Pancreas (tissue), 10 donors: Measurements from ENCODE around the gene RHBDL1. TPM values are rescaled to one million over a fixed set of nuclear protein-coding genes. Genes with fewer than 3 reads are reported as not detected.
A peak's percentile ranks its signal among the peaks of the same experiment; 100 is the strongest.

Experiments used
- ATAC-seq, 4 donors: fragments of 200-7000 bp; cut with Tn5 transposase; one replicate each; pipeline versions ENCODE4 v1.8.0 to v1.9.1; 2020; ENCODE audit warnings: mild to moderate bottlenecking in 4 of 4, moderate library complexity in 4 of 4
- DNase-seq, 6 donors: peaks; one replicate each; pipeline ENCODE4 v3.0.0-alpha.2; 2020
- FAIRE-seq: peaks from 2 replicates; lab custom pipeline; 2012; peaks lifted over from hg19 to GRCh38; lab: Jason Lieb, UNC
- H3K27ac ChIP-seq, 4 donors: fragments of 200-600 bp; sonication (generic); 1 replicate in 3 of 4; 2 replicates in 1 of 4; pipeline versions ENCODE4 v1.5.0 to v1.8.0; 2020
- H3K27me3 ChIP-seq, 4 donors: fragments of 200-600 bp; one replicate each; pipeline ENCODE4 v1.8.0; 2021
- H3K36me3 ChIP-seq, 3 donors: fragments of 200-600 bp; sonication (generic) in 1 of 3; one replicate each; pipeline versions ENCODE4 v1.5.0 to v1.8.0; 2020 to 2021
- H3K4me1 ChIP-seq, 3 donors: fragments of 200-600 bp; one replicate each; pipeline ENCODE4 v1.8.0; 2021
- H3K4me3 ChIP-seq, 4 donors: fragments of 200-600 bp; sonication (generic) in 2 of 4; one replicate each; pipeline versions ENCODE4 v1.5.0 to v1.8.0; 2020 to 2021
- H3K9me3 ChIP-seq, 4 donors: fragments of 200-600 bp; one replicate each; pipeline ENCODE4 v1.8.0; 2021
- CTCF ChIP-seq, 4 donors: fragments of 200-600 bp; sonication (generic) in 3 of 4; IDR thresholded peaks; one replicate each; pipeline versions ENCODE4 v1.5.0 to v1.8.0; 2021; ENCODE audit warnings: antibody characterized with exemption in 4 of 4
- WGBS, 2 donors: extraction: QIAGEN DNeasy Blood & Tissue Kit; methylation state at CpG; one replicate each; pipeline ENCODE4 v1.1.7; 2013; 5-methylcytosine and 5-hydroxymethylcytosine counted together
- intact Hi-C, 3 donors: fragments of 100-400 bp; cut with DNase I; formaldehyde crosslinking; loops; one replicate each; pipeline versions ENCODE4 v1.11.1 to v1.14.2; 2022
- polyA plus RNA-seq, 2 donors: library from polyadenylated mRNA; stranded (reverse); fragments of 200-250 nt; gene quantifications; one replicate each; pipeline ENCODE4 v1.2.3, GENCODE V29; 2013
- total RNA-seq, 6 donors: library from RNA; stranded (reverse); fragmentation: NEBNext Ultra II Directional in 4 of 6; extraction: Animal tissue kit (Norgen Biotek cat#: 25700) in 4 of 6; gene quantifications; one replicate each; pipeline versions ENCODE4 v1.2.1 to v1.2.4, GENCODE V29; 2021 to 2023
- donor health status: healthy with polysubstance abuse.
- donor health status: DM: no; HTN: no; CAD: no; lungs with moderate emphysema.
- donor health status: DM: no; HTN: no; CAD: no.
- donor health status: control.
- donor health status: control.
- donor health status: Bipolar disorder and iron deficiency.
- donor health status: DM: yes; HTN: yes; CAD: no.
- donor health status: DM: no; HTN: no; CAD: no.
- donor health status: DM: no; HTN: no; CAD: no.
- donor health status: DM: yes; HTN: yes; CAD: no.

Gene RHBDL1
- 1 to 10 TPM in 1 of 6 donors, under 1 TPM in 5; 0.28 to 1.0 (median 0.84) TPM for total RNA-seq
- 1 to 10 TPM; 2.3 to 5.1 TPM for polyA plus RNA-seq

DNA sequence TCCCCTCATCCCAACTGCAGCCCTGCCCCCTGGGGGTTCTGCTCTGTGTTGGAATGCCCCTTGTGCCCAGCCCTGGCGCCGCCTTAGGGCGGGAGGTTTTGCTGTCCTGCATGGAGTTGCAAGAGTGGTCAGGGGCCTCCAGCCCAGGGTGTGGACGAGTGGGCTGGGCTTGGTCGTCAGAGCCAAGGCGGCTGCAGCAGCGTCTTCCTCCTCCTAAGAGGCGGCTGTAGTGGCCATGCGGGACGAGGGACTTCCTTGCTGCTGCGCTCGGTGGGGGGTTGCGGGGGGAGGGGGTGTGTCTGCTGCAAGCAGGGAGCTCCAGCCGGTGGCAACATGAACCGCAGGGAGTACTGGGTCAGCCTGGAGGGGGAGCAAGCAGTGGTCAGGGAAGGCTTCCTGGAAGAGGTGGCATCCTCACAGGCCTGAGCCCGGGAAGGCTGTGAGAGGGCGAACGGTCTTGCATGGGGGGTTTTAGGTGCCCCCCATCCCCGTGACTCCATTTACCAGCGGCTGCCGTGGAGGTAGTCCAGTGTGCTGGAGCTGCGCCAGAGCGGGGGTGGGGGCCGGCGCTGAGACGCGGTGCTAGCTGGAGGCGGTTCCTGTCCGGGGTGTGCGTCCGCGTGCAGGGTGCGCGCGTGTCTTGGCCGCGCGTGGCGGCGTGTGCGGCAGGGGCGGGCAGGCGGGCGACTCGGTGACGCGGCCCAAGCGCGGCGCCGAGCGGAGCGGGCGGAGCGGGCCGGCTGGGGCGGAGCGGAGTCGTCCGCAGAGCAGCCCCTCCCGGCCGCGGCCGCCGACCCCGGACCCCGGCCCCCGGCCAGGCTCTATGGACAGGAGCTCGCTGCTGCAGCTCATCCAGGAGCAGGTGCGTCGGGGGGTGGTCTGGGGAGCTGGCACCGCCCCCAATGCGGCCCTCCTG, at the start of gene RHBDL1:
TSS of gene RHBDL1 (plus strand) at position 704 of the 916 bp plus-strand sequence. CDS start at position 824, 120 bp downstream.
- Histone ChIP-seq H3K36me3 (peaks cover 0 to 28% (median 27%) of the 10 kb centered on the region in 3 donors), H3K9me3 (no peaks in the 10 kb centered on the region), H3K4me3 (peak within 1 kb of the TSS in 2 of 4 donors; percentile 30 to 35), H3K27me3 (no peaks in the 10 kb centered on the region), H3K27ac (no peak within 1 kb of the TSS), H3K4me1 (no peaks in the 10 kb centered on the region)
- DNase-seq: peak in 3 of 6 donors; percentile 53 to 87 (median 76)
- no peak for ATAC-seq
- intact Hi-C loops: no loop called here
- no peak for FAIRE-seq
- no peak for TF ChIP-seq CTCF (IDR thresholded peaks at IDR 0.05)
- 9 to 16% methylated on average over 31 to 73 of the region's 73 CpGs for WGBS, 2 donors

DNA sequence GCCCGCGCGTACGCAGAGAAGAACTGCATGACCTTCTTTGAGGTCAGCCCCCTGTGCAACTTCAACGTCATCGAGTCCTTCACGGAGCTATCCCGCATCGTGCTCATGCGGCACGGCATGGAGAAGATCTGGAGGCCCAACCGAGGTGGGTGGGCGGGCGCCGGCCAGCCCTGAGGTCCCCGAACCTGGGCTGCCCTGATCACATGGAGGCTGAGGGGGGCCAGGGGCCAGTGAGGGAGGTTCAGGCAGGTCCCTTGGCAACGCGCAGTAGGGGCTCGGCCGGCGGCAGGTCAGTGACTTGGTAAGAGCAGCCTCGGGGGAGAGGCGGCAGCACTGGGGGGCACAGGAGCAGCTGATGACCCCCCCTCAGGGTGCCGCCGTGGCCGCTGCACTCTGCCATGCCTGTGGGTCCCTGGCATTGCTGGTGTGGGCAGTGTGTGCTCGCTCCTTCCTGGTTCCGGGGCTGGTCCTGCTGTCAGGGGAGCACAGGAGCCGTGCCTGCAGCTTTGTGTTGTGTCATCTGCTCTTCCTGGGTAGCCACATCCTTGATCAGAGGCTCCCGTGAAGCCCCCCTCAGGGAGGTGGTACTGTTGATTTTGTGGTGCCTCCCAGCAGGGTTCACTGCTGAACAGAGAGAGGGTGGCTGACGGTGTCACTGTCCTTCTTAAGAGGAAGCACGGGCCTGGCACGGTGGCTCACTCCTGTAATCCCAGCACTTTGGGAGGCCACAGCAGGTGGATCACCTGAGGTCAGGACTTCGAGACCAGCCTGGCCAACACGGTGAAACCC, 49.3 kb upstream of the RHBDL1 start:
- Histone ChIP-seq H3K36me3 (peaks cover 0 to 35% (median 11%) of the 10 kb centered on the region in 3 donors), H3K4me1 (peaks cover 1 to 4% (median 4%) of the 10 kb centered on the region in 3 donors), H3K27me3 (no peaks in the 10 kb centered on the region), H3K9me3 (no peaks in the 10 kb centered on the region), H3K4me3 (no peak overlapping the region), H3K27ac (no peak overlapping the region)
- DNase-seq (no peak), FAIRE-seq (no peak), ATAC-seq (no peak)
- no peak for TF ChIP-seq CTCF (IDR thresholded peaks at IDR 0.05)
- 93 to 95% methylated on average over 33 to 35 of the region's 35 CpGs for WGBS, 2 donors
- intact Hi-C loops: no loop called here

DNA sequence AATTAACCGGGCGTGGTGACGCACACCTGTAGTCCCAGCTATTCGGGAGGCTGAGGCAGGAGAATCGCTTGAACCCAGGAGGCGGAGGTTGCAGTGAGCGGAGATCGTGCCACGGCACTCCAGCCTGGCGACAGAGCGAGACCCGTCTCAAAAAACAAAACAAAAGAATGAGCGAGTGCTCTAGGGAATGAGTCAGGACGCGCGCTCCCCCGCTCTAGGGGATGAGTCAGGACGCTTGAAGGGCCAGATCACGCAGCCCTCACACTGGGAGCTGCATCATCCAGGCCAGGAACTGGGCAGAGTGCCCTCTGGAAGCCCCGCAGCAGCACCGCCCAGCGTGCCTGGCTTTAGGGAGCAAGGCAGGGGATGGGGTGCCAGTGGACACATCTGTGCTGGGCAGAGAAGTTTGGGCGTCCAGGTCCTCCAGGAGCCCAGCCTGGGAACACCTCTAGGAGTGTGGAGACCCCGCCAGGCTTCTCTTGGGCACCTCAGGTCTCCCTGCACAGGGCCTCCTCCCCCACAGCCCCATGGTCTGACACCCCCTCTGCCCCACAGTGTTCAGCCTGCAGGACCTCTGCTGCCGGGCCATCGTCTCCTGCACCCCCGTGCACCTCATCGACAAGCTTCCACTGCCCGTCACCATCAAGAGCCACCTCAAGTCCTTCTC, 48.6 kb upstream of the RHBDL1 start:
- no peak for FAIRE-seq
- DNase-seq: no peak
- WGBS, 2 donors: 92 to 95% methylated on average over 29 of the region's 29 CpGs
- no peak overlapping the region for H3K4me3 ChIP-seq
- H3K27ac ChIP-seq: no peak overlapping the region
- TF ChIP-seq CTCF (IDR thresholded peaks at IDR 0.05): no peak
- intact Hi-C loops: no loop called here
- H3K4me1 ChIP-seq: peaks cover 3 to 6% (median 5%) of the 10 kb centered on the region in 3 donors
- no peaks in the 10 kb centered on the region for H3K9me3 ChIP-seq
- no peak for ATAC-seq
- H3K36me3 ChIP-seq: peaks cover 0 to 35% (median 11%) of the 10 kb centered on the region in 3 donors
- H3K27me3 ChIP-seq: no peaks in the 10 kb centered on the region

DNA sequence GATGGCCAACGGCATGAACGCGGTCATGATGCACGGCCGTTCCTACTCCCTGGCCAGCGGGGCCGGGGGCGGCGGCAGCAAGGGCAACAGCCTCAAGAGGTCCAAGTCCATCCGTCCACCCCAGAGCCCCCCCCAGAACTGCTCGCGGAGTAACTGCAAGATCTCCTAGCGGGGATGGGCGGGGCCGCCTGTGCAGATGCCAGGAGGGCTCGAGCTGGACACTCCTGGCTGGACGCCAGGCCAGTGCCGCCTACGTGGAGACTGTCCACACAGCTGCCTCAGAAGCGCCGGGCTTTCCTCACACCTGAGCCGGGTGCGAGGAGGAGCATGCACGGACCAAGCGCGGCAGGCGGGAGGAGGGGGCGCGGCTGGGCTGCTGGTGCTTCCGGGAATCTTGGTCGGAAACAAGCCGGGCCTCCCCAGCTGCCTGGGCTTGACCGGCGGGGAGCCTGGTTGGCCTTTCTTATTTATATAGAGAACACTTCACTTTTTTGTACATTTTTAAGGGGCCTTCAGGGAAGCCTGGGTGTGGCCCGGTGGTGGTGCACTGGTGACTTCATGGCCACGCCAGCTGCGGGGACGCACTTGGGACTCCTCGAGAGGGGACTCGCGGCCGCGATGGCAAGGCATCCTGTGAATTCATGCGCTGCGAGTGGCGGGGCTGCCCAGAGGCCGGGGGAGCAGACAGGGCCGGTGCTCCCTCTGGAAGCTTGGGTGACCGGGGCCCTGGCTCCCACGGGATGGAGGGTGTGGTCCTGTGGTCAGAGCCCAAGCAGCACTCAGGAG, 47.8 kb upstream of the RHBDL1 start:
- H3K36me3 ChIP-seq: peaks cover 0 to 35% (median 11%) of the 10 kb centered on the region in 3 donors
- TF ChIP-seq CTCF (IDR thresholded peaks at IDR 0.05): no peak
- peaks cover 3 to 6% (median 5%) of the 10 kb centered on the region in 3 donors for H3K4me1 ChIP-seq
- H3K27me3 ChIP-seq: no peaks in the 10 kb centered on the region
- H3K27ac ChIP-seq: no peak overlapping the region
- intact Hi-C loops: no loop called here
- ATAC-seq: peak in 2 of 4 donors; percentile 4 to 8
- no peak overlapping the region for H3K4me3 ChIP-seq
- no peaks in the 10 kb centered on the region for H3K9me3 ChIP-seq
- peak in 5 of 6 donors; percentile 47 to 89 (median 73) for DNase-seq
- no peak for FAIRE-seq
- WGBS, 2 donors: 83 to 85% methylated on average over 45 to 50 of the region's 50 CpGs
